ENCODE results near the gene BATF3.

DNA sequence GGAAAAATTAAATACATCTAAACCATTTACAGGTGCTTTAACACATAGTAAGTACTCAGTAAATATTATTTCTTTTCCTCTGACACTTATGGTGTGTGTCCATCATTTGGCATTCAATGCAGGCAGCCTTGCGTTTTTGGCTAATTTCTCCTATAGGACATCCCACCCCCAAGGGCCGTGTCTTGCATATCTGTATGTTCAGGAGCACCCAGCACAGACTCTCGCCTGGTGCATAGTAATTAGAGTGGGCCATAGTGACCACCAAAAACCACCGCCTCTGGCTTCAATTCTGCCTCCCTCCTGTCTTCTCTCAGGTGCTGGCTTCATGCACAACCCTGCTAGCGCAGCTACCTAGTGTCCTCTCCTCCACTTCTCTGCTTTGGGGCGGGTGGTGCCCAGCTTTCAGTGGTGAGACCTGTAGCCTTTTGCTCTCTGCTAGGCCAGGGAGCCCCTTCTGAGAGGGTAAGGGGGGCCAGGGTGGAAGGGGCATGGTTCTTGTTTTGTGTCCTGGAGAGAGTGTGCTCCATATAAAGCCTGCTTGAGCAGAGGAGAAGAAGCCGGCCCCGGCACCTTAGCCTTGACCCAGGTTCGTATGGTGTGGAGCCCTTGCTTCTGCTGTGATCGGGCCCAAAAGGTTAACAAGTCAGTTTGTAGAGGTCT, 33.4 kb downstream of the BATF3 start:
- no peak for TF ChIP-seq POLR2A (IDR thresholded peaks at IDR 0.05)
- TF ChIP-seq, protein P1, sequence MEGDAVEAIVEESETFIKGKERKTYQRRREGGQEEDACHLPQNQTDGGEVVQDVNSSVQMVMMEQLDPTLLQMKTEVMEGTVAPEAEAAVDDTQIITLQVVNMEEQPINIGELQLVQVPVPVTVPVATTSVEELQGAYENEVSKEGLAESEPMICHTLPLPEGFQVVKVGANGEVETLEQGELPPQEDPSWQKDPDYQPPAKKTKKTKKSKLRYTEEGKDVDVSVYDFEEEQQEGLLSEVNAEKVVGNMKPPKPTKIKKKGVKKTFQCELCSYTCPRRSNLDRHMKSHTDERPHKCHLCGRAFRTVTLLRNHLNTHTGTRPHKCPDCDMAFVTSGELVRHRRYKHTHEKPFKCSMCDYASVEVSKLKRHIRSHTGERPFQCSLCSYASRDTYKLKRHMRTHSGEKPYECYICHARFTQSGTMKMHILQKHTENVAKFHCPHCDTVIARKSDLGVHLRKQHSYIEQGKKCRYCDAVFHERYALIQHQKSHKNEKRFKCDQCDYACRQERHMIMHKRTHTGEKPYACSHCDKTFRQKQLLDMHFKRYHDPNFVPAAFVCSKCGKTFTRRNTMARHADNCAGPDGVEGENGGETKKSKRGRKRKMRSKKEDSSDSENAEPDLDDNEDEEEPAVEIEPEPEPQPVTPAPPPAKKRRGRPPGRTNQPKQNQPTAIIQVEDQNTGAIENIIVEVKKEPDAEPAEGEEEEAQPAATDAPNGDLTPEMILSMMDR (IDR thresholded peaks at IDR 0.05) = no peak
